Ectodermal cell (in vitro differentiated cells): ENCODE results near the gene LPCAT3.
"Not testable (repeated sequence)": the region's sequence is repeated elsewhere in the genome, so short reads cannot be mapped to it uniquely, and the experiment has no call there.

ENCODE experiments used
- H3K27ac ChIP-seq: 2 replicates; pipeline ENCODE4 v1.7.0; 2013; ENCODE audit warnings: mild to moderate bottlenecking, low read depth, low read length; ENCODE audit not compliant: insufficient read depth, poor library complexity, severe bottlenecking
- H3K27me3 ChIP-seq: 2 replicates; pipeline ENCODE4 v1.7.0; 2013; ENCODE audit warnings: mild to moderate bottlenecking, low read length; ENCODE audit not compliant: insufficient read depth, control insufficient read depth, poor library complexity, severe bottlenecking
- H3K36me3 ChIP-seq: one replicate; pipeline ENCODE4 v1.7.0; 2013; ENCODE audit warnings: low read length; ENCODE audit not compliant: control insufficient read depth, insufficient read depth
- H3K4me1 ChIP-seq: one replicate; pipeline ENCODE4 v1.7.0; 2013; ENCODE audit warnings: low read length; ENCODE audit not compliant: control insufficient read depth, insufficient read depth
- H3K4me3 ChIP-seq: 2 replicates; pipeline ENCODE4 v1.7.0; 2013; ENCODE audit warnings: low read depth, low read length, control low read depth; ENCODE audit not compliant: insufficient read depth
- H3K9me3 ChIP-seq: 2 replicates; pipeline ENCODE4 v1.7.0; 2013; ENCODE audit warnings: mild to moderate bottlenecking, low read length, moderate library complexity; ENCODE audit not compliant: control insufficient read depth
- WGBS, 2 experiments: methylation state at CpG; one replicate each; pipeline ENCODE4 v1.1.7; 2013; ENCODE audit warnings: missing lambda C conversion rate in 2 of 2; 5-methylcytosine and 5-hydroxymethylcytosine counted together

LPCAT3 gene

DNA sequence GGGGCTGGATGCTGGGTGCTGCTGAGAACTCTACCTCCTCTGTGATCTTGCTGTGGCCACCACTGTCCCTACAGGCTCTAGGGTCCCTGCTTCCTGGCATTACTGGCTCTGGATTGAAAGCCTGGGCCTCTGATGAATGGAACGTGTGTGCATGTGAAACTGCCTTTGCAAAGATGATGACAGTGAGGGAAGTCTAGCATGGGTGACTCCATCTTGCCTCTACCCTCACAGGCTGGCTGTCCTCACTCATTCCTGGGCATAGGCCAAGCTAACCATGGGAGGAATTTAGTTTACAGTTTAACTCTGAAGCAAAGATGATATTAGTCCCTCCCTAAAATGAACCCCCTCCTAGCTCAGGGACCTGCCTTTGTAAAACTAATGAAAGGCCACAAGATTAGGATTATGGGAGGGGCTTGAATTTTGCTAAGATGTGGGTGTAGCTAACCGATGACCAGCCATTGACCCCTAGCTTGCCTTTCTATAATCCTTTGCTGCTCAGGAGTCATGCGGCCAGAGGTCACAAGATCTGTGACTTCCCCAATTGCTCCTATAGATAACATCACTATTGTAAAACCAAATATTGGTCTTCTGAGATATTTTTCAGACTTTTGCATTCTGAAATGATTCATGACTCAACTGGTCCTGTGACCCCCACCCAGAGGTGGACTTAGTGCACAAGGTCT lies 40.0 kb upstream of the LPCAT3 start:
- Histone ChIP-seq H3K9me3 (no peaks in the 10 kb centered on the region), H3K4me1 (no peaks in the 10 kb centered on the region), H3K27ac (no peak overlapping the region), H3K36me3 (no peaks in the 10 kb centered on the region), H3K4me3 (no peak overlapping the region), H3K27me3 (no peaks in the 10 kb centered on the region)
- 92 to 93% methylated on average over 3 of the region's 3 CpGs for WGBS, 2 experiments

GRCh38 chr12:7055736-7056135 lies 37.5 kb upstream of the LPCAT3 start:
- H3K36me3 ChIP-seq, H3K4me3 ChIP-seq, H3K9me3 ChIP-seq, H3K27me3 ChIP-seq, H3K27ac ChIP-seq, H3K4me1 ChIP-seq: not testable (repeated sequence)
- WGBS, 2 experiments: 86 to 97% methylated on average over 2 of the region's 2 CpGs

GRCh38 chr12:7054925-7055324 lies 36.6 kb upstream of the LPCAT3 start:
- H3K9me3 ChIP-seq: no peaks in the 10 kb centered on the region
- no peak overlapping the region for H3K27ac ChIP-seq
- no peaks in the 10 kb centered on the region for H3K36me3 ChIP-seq
- H3K4me1 ChIP-seq: no peaks in the 10 kb centered on the region
- H3K27me3 ChIP-seq: no peaks in the 10 kb centered on the region
- H3K4me3 ChIP-seq: no peak overlapping the region
- 80 to 95% methylated on average over 4 of the region's 4 CpGs for WGBS, 2 experiments

DNA sequence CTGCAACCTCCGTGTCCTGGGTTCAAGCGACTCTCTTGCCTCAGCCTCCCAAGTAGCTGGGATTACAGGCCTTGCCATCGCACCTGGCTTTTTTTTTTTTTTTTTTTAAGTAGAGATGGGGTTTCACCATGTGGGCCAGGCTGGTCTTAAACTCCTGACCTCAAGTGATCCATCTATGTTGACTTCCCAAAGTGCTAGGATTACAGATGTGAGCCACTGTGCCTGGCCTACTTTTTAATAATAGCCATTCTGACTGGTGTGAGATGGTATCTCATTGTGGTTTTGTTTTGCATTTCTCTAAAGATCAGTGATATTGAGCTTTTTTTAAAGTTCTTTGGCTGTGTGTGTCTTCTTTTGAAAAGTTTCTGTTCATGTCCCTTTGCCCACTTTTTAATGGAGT lies 31.7 kb upstream of the LPCAT3 start:
- H3K4me1 ChIP-seq, H3K9me3 ChIP-seq, H3K4me3 ChIP-seq, H3K27me3 ChIP-seq, H3K36me3 ChIP-seq, H3K27ac ChIP-seq: not testable (repeated sequence)
- 86 to 91% methylated on average over 3 of the region's 3 CpGs for WGBS, 2 experiments

- not testable (repeated sequence) for H3K27ac ChIP-seq, H3K4me3 ChIP-seq, H3K36me3 ChIP-seq, H3K9me3 ChIP-seq, H3K4me1 ChIP-seq, H3K27me3 ChIP-seq
- WGBS, 2 experiments: 89% methylated on average over 10 of the region's 10 CpGs
Measured at GRCh38 chr12:7049445-7049951, 31.2 kb upstream of the LPCAT3 start.

DNA sequence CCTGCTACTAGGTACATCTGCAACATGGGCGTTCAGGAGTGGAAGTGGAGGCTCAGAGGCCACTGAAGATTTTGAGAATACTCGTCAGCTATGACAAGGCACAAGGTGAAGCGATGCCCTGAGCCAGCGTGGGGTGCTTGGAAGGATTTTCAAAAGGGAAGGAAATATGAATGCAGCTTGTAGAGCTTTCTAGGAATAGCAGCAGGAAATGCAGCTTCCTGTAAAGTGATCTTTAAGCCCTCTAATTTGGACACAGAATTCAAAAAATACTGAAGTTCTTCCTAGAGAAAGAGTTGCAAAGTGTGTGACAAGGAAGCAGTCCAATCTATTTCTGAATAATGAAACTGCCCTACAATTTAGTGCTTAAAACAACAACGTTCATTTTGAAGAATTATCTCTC lies 29.0 kb upstream of the LPCAT3 start:
- Histone ChIP-seq H3K4me3 (no peak overlapping the region), H3K27me3 (no peaks in the 10 kb centered on the region), H3K9me3 (no peaks in the 10 kb centered on the region), H3K4me1 (no peaks in the 10 kb centered on the region), H3K27ac (no peak overlapping the region), H3K36me3 (no peaks in the 10 kb centered on the region)
- 92 to 95% methylated on average over 5 of the region's 5 CpGs for WGBS, 2 experiments

DNA sequence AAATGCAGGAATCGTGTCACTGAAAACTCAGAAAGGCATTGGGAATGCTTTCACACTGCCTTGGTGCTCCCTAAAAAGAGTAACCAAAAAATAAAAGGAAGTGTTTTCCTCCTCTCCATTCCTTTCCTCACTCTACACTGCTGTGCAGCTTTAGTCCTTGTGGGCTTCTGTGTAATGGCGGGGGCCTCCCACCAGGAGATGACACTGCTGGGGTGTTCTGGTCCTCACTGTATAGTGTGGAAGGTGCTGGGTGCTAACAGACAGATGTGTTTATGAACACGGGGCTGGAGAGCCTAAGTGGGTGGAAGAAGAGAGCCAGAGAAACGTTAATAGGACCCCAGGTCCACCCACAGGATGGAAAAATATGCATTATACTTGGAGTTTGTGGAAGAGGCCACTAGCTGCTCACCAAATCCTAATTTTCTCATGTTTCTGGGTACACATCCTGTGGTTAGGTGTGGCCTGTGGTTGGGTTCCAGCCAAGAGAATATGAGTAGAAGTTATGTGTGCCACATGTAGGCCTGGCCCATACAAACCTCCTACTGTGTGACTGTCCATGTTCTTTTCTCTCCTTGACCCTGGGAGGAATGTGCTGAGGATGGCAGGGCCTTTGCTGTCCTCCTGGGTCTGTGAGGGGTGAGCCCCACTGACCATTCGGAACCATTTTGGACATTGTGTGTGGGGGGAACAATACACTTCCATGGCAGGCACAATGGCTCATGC lies 28.3 kb upstream of the LPCAT3 start:
- no peaks in the 10 kb centered on the region for H3K4me1 ChIP-seq
- H3K4me3 ChIP-seq: no peak overlapping the region
- H3K27me3 ChIP-seq: no peaks in the 10 kb centered on the region
- H3K9me3 ChIP-seq: no peaks in the 10 kb centered on the region
- 93 to 96% methylated on average over 5 of the region's 5 CpGs for WGBS, 2 experiments
- H3K27ac ChIP-seq: no peak overlapping the region
- H3K36me3 ChIP-seq: no peaks in the 10 kb centered on the region

DNA sequence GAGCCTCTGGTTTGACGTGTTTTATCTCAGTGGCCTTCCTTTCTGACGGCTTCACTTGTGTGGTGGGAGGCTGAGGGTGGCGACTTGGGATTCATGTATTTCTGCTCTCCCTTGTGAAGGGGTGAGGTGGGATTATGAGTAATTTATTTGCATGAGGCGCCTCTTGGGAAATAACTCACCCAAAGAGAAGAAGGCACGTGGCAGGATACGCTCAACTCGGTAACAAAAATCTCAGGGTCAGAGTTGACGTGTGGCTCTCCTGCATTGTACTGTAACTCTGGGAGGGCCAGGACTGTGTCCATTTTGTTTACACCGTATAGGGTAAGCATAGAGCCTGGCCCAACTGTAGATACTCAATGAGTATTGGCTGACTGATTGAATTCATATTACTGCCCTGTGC lies 27.6 kb upstream of the LPCAT3 start:
- WGBS, 2 experiments: 94 to 95% methylated on average over 9 of the region's 9 CpGs
- no peak overlapping the region for H3K4me3 ChIP-seq
- H3K9me3 ChIP-seq: no peaks in the 10 kb centered on the region
- no peaks in the 10 kb centered on the region for H3K4me1 ChIP-seq
- no peak overlapping the region for H3K27ac ChIP-seq
- no peaks in the 10 kb centered on the region for H3K27me3 ChIP-seq
- H3K36me3 ChIP-seq: no peaks in the 10 kb centered on the region

DNA sequence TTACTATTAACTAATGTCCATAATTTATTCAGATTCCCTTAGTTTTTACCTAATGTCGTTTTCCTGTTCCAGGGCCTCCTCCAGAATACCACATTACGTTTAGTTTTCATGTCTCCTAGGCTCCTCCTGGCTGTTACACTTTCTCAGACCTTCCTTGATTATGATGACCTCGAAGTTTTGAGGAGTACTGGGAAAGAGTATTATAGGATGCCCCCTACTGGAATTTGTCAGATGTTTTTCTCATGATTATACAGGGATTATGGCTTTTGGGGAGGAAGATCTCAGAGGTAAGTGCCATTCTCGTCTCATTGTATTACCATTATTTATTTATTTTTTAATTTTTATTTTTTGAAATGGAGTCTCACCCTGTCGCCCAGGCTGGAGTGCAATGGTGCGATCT lies 24.6 kb upstream of the LPCAT3 start:
- H3K9me3 ChIP-seq: no peaks in the 10 kb centered on the region
- no peaks in the 10 kb centered on the region for H3K4me1 ChIP-seq
- no peak overlapping the region for H3K4me3 ChIP-seq
- WGBS, 2 experiments: 73 to 77% methylated on average over 5 of the region's 6 CpGs
- H3K36me3 ChIP-seq: no peaks in the 10 kb centered on the region
- H3K27ac ChIP-seq: no peak overlapping the region
- H3K27me3 ChIP-seq: no peaks in the 10 kb centered on the region

DNA sequence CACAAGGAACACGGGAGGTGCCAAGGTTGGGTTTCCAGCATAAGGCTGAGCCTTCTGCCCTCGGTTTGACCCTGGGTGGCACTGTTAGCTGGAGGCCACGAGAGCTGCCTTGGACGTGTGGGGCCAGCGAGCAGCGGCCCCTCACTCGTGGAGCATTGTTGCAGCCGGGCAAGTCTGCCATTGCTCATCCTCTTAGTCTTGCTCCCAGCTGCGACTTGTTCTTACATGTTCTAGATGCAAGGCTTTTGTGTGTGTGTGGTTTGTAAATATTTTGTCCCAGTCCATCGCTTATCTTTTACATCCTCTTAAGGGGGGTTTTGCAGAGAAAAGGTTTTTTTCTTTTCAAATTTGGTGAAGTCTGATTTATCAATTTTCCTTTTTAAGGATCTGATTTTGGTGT lies 21.1 kb upstream of the LPCAT3 start:
- Histone ChIP-seq H3K9me3 (no peaks in the 10 kb centered on the region), H3K4me1 (no peaks in the 10 kb centered on the region), H3K36me3 (no peaks in the 10 kb centered on the region), H3K4me3 (no peak overlapping the region), H3K27ac (no peak overlapping the region), H3K27me3 (no peaks in the 10 kb centered on the region)
- 92 to 93% methylated on average over 9 to 10 of the region's 10 CpGs for WGBS, 2 experiments
